HEK293T (cell line): ENCODE data around the gene BTBD17.

Source experiments
- BHLHE40 ChIP-seq: fragments of 450-650 bp; IDR thresholded peaks from 2 replicates; pipeline ENCODE4 v1.6.1; 2016; ENCODE audit warnings: mild to moderate bottlenecking, moderate library complexity, borderline replicate concordance
- CTBP1 ChIP-seq: fragments of 450-650 bp; IDR thresholded peaks from 2 replicates; pipeline ENCODE4 v1.6.1; 2016; ENCODE audit warnings: borderline replicate concordance
- FOXK2 ChIP-seq: fragments of 450-650 bp; IDR thresholded peaks from 2 replicates; pipeline ENCODE4 v1.6.1; 2016; ENCODE audit warnings: mild to moderate bottlenecking
- HDGF ChIP-seq: fragments of 450-650 bp; IDR thresholded peaks from 2 replicates; pipeline ENCODE4 v1.6.1; 2017; ENCODE audit warnings: antibody characterized with exemption, borderline replicate concordance
- NFRKB ChIP-seq: fragments of 450-650 bp; IDR thresholded peaks from 2 replicates; pipeline ENCODE4 v1.6.1; 2016; ENCODE audit warnings: mild to moderate bottlenecking, moderate library complexity
- SP1 ChIP-seq: fragments of 450-650 bp; IDR thresholded peaks from 2 replicates; pipeline ENCODE4 v1.6.1; 2017
- SUZ12 ChIP-seq: fragments of 450-650 bp; IDR thresholded peaks from 2 replicates; pipeline ENCODE4 v1.6.1; 2016; ENCODE audit warnings: mild to moderate bottlenecking
- TARDBP ChIP-seq: fragments of 450-650 bp; IDR thresholded peaks from 2 replicates; pipeline ENCODE4 v1.6.1; 2016
- ZNF384 ChIP-seq: fragments of 450-650 bp; IDR thresholded peaks from 2 replicates; pipeline ENCODE4 v1.6.1; 2016

DNA sequence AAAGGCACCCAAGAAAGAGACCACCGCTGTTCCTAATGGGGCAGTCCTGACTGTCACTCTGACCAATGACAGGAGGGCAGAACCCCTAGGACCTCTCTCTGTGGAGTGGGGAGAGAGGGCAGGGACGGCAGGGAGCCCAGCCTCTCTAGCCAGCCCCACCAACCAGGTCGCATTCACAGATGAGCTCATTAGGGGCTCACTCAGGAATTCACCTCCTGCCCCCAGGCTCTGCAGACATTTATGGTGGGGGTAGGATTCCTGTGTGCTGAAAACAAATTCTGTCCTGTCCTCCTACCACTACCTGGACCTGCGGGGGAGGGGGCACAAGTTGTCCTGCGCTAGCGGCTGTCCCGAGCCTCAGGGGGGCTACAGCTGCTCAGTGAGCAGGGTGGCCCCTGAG lies 42.5 kb upstream of the BTBD17 start:
- no peak for TF ChIP-seq SP1
- no peak for TF ChIP-seq BHLHE40
- TF ChIP-seq TARDBP = no peak
- TF ChIP-seq NFRKB = no peak
- TF ChIP-seq HDGF = no peak
- no peak for TF ChIP-seq SUZ12
- no peak for TF ChIP-seq FOXK2
- no peak for TF ChIP-seq CTBP1
- no peak for TF ChIP-seq ZNF384
